ENCODE results near the gene SP4. TPM values are rescaled to one million over a fixed set of nuclear protein-coding genes. Genes with fewer than 3 reads are reported as not detected.

The SP4 gene
- total and polyA plus RNA-seq, 7 donors = 0.60 to 8.7 (median 3.9) TPM

- peaks cover 3 to 23% (median 9%) of the 10 kb centered on the region in 3 donors for H3K27me3 ChIP-seq
- no peaks in the 10 kb centered on the region for H3K36me3 ChIP-seq
- no peak overlapping the region for H3K4me3 ChIP-seq
- DNase-seq = no peak
- TF ChIP-seq EP300 (IDR thresholded peaks at IDR 0.05) (no peak), POLR2AphosphoS5 (IDR thresholded peaks at IDR 0.05) (no peak), POLR2A (IDR thresholded peaks at IDR 0.05) (no peak), CTCF (IDR thresholded peaks at IDR 0.05) (no peak)
- intact Hi-C loops (cut with DNase I) = no loop called here
- H3K9me3 ChIP-seq = no peaks in the 10 kb centered on the region
- peaks cover 0 to 6% (median 6%) of the 10 kb centered on the region in 4 donors for H3K4me1 ChIP-seq
- 67 to 83% methylated on average over 3 of the region's 3 CpGs for WGBS, 2 donors
- no peak overlapping the region for H3K27ac ChIP-seq
These were observed 120.6 kb downstream of the SP4 start for GRCh38 chr7:21548491-21548890.

- H3K4me3 ChIP-seq = no peak overlapping the region
- peaks cover 0 to 9% (median 0%) of the 10 kb centered on the region in 3 donors for H3K27me3 ChIP-seq
- WGBS, 2 donors = 79 to 88% methylated on average over 3 of the region's 3 CpGs
- intact Hi-C loops (cut with DNase I) = no loop called here
- no peak for TF ChIP-seq POLR2AphosphoS5 (IDR thresholded peaks at IDR 0.05)
- no peak for TF ChIP-seq EP300 (IDR thresholded peaks at IDR 0.05)
- TF ChIP-seq POLR2A (IDR thresholded peaks at IDR 0.05) = no peak
- TF ChIP-seq CTCF (IDR thresholded peaks at IDR 0.05) = no peak
- no peaks in the 10 kb centered on the region for H3K4me1 ChIP-seq
- H3K36me3 ChIP-seq = no peaks in the 10 kb centered on the region
- no peak for DNase-seq
- H3K9me3 ChIP-seq = no peaks in the 10 kb centered on the region
- no peak overlapping the region for H3K27ac ChIP-seq
These were observed 122.2 kb downstream of the SP4 start for GRCh38 chr7:21550076-21550475.

GRCh38 chr7:21550821-21551531 lies 123.1 kb downstream of the SP4 start:
- DNase-seq = no peak
- no peak overlapping the region for H3K27ac ChIP-seq
- H3K27me3 ChIP-seq = peaks cover 0 to under 1% (median 0%) of the 10 kb centered on the region in 3 donors
- no peak overlapping the region for H3K4me3 ChIP-seq
- H3K9me3 ChIP-seq = no peaks in the 10 kb centered on the region
- intact Hi-C loops (cut with DNase I) = no loop called here
- H3K4me1 ChIP-seq = no peaks in the 10 kb centered on the region
- 51 to 73% methylated on average over 6 of the region's 6 CpGs for WGBS, 2 donors
- TF ChIP-seq POLR2AphosphoS5 (IDR thresholded peaks at IDR 0.05) (no peak), EP300 (IDR thresholded peaks at IDR 0.05) (no peak), POLR2A (IDR thresholded peaks at IDR 0.05) (no peak), CTCF (IDR thresholded peaks at IDR 0.05) (no peak)
- no peaks in the 10 kb centered on the region for H3K36me3 ChIP-seq

GRCh38 chr7:21562385-21562784 lies 134.5 kb downstream of the SP4 start:
- H3K4me3 ChIP-seq = no peak overlapping the region

More at GRCh38 chr7:21562385-21562784, 134.5 kb downstream of the SP4 start:
- TF ChIP-seq CTCF (IDR thresholded peaks at IDR 0.05) (no peak), POLR2A (IDR thresholded peaks at IDR 0.05) (no peak), EP300 (IDR thresholded peaks at IDR 0.05) (no peak), POLR2AphosphoS5 (IDR thresholded peaks at IDR 0.05) (no peak)
- Histone ChIP-seq H3K9me3 (no peaks in the 10 kb centered on the region), H3K27me3 (no peaks in the 10 kb centered on the region), H3K4me1 (no peaks in the 10 kb centered on the region), H3K36me3 (no peaks in the 10 kb centered on the region), H3K27ac (no peak overlapping the region)
- 84 to 90% methylated on average over 1 of the region's 1 CpG for WGBS, 2 donors
- intact Hi-C loops (cut with DNase I) = no loop called here
- DNase-seq = no peak

Small RNAs within 50 kb of the gene (small RNA-seq; reads per million reads assigned to genes)
- 0 reads per million in 3 donors for gene MIR1183
- 0 reads per million in 3 donors for gene RNU1-15P

Other genes with a start within 250 kb of the SP4 start
- 1 to 10 TPM in 1 of 4 donors, under 1 TPM in 2, not detected in 1; under 0.01 to 1.2 (median 0.14) TPM for gene DNAH11, start 115.0 kb downstream of the SP4 start, total RNA-seq
- gene DNAH11, start 115.0 kb downstream of the SP4 start, polyA plus RNA-seq = under 1 TPM in 2 of 3 donors, not detected in 1; under 0.01 to 0.13 TPM

Data from sigmoid colon (tissue), 7 donors.